VCaP (cell line): Measurements from ENCODE around the gene CNOT4.

Source experiments
- H3K27ac ChIP-seq: fragments of 450-650 bp; 2 replicates; pipeline ENCODE4 v1.5.1; 2017
- CTCF ChIP-seq: fragments of 450-650 bp; conservative IDR thresholded peaks from 2 replicates; pipeline ENCODE4 v1.5.1; 2017; ENCODE audit warnings: mild to moderate bottlenecking, moderate library complexity

Gene CNOT4

GRCh38 chr7:135411098-135411497, 98.8 kb downstream of the CNOT4 start:
- TF ChIP-seq CTCF = no peak

GRCh38 chr7:135410543-135410942, 99.4 kb downstream of the CNOT4 start:
- no peak overlapping the region for H3K27ac ChIP-seq
- TF ChIP-seq CTCF = no peak

More at GRCh38 chr7:135411098-135411497, 98.8 kb downstream of the CNOT4 start:
- no peak overlapping the region for H3K27ac ChIP-seq

- no peak overlapping the region for H3K27ac ChIP-seq
- no peak for TF ChIP-seq CTCF
Observed at GRCh38 chr7:135409845-135410542, 99.9 kb downstream of the CNOT4 start.

GRCh38 chr7:135407884-135408283, 102.0 kb downstream of the CNOT4 start:
- no peak overlapping the region; the same call in 1 of the 2 replicates for H3K27ac ChIP-seq
- no peak for TF ChIP-seq CTCF

- no peak for TF ChIP-seq CTCF
- no peak overlapping the region for H3K27ac ChIP-seq
Observed at GRCh38 chr7:135406918-135407317, 103.0 kb downstream of the CNOT4 start.

- no peak for TF ChIP-seq CTCF
- H3K27ac ChIP-seq = no peak overlapping the region
Observed at GRCh38 chr7:135405969-135406368, 103.9 kb downstream of the CNOT4 start.

- H3K27ac ChIP-seq = no peak overlapping the region
- no peak for TF ChIP-seq CTCF
Observed at GRCh38 chr7:135403302-135403701, 106.6 kb downstream of the CNOT4 start.
